Caco-2 (cell line): ENCODE data around the gene LARP4B. TPM values are rescaled to one million over a fixed set of nuclear protein-coding genes. Genes with fewer than 3 reads are reported as not detected.

Experiments used
- BruUV-seq: library from RNA; stranded (reverse); fragments of 400-500 nt; replicated peaks from 2 replicates; lab custom pipeline; 2021; lab: Mats Ljungman, UMichigan
- CTCF ChIA-PET: fragments of 300-600 bp; sonication (Branson Sonifier 250); formaldehyde crosslinking; loops from one replicate; lab custom pipeline; 2022; ENCODE audit warnings: antibody characterized with exemption; lab: Charles Lee
- POLR2A ChIA-PET: fragments of 300-600 bp; sonication (Branson Sonifier 250); formaldehyde crosslinking; loops from one replicate; lab custom pipeline; 2022; ENCODE audit warnings: antibody characterized with exemption; lab: Charles Lee
- DNase-seq, 2 experiments: peaks; one replicate each; pipeline versions ENCODE4 v3.0.0 to v3.0.0-alpha.2; 2020 to 2022
- H3K27me3 ChIP-seq: replicated peaks from 2 replicates; pipeline ENCODE4 v1.6.0; 2011; ENCODE audit warnings: low read length; ENCODE audit not compliant: control insufficient read depth, insufficient read depth
- H3K36me3 ChIP-seq: 2 replicates; pipeline ENCODE4 v1.5.1; 2011; ENCODE audit warnings: low read length; ENCODE audit not compliant: control insufficient read depth, insufficient read depth
- H3K4me1 ChIP-seq: fragments of 250-450 bp; sonication (Bioruptor Pico); 2 replicates; pipeline ENCODE4 v1.5.1; 2020; ENCODE audit warnings: mild to moderate bottlenecking
- H3K4me3 ChIP-seq: 2 replicates; pipeline ENCODE4 v1.5.1; 2011; ENCODE audit warnings: low read depth, mild to moderate bottlenecking, control low read depth, low read length
- H3K9me3 ChIP-seq: fragments of 250-450 bp; sonication (Bioruptor Pico); 2 replicates; pipeline ENCODE4 v1.5.1; 2020; ENCODE audit warnings: mild to moderate bottlenecking, moderate library complexity
- H3K27ac Mint-ChIP-seq: one replicate; pipeline ENCODE4 v1.8.0; 2022; ENCODE audit warnings: mixed read lengths; ENCODE audit not compliant: unreplicated experiment
- H3K27me3 Mint-ChIP-seq: one replicate; pipeline ENCODE4 v1.8.0; 2022; ENCODE audit warnings: mixed read lengths; ENCODE audit not compliant: insufficient read depth, unreplicated experiment
- H3K36me3 Mint-ChIP-seq: one replicate; pipeline ENCODE4 v1.8.0; 2022; ENCODE audit warnings: mild to moderate bottlenecking, mixed read lengths; ENCODE audit not compliant: insufficient read depth, unreplicated experiment
- H3K4me1 Mint-ChIP-seq: one replicate; pipeline ENCODE4 v1.8.0; 2022; ENCODE audit warnings: low read depth, mixed read lengths; ENCODE audit not compliant: unreplicated experiment
- H3K4me3 Mint-ChIP-seq: one replicate; pipeline ENCODE4 v1.8.0; 2022; ENCODE audit warnings: mild to moderate bottlenecking, moderate library complexity, mixed read lengths; ENCODE audit not compliant: unreplicated experiment
- H3K9me3 Mint-ChIP-seq: one replicate; pipeline ENCODE4 v1.8.0; 2022; ENCODE audit warnings: mixed read lengths; ENCODE audit not compliant: unreplicated experiment
- intact Hi-C: fragments of 100-400 bp; cut with micrococcal nuclease; formaldehyde crosslinking; loops from one replicate; pipeline ENCODE4 v1.10.0; 2022; ENCODE audit not compliant: unreplicated experiment
- total RNA-seq: library from RNA; stranded (reverse); gene quantifications from 2 replicates; pipeline ENCODE4 v1.2.3, GENCODE V29; 2022
- TF ChIP-seq, protein P1 (sequence below), 2 experiments: fragments of 200-600 bp in 1 of 2; IDR thresholded peaks; 1 replicate in 1 of 2; 2 replicates in 1 of 2; pipeline versions ENCODE4 v1.5.1 to v1.8.0; 2011 to 2022; ENCODE audit warnings: antibody characterized with exemption in 1 of 2, control low read depth in 1 of 2, inconsistent platforms in 1 of 2, low read depth in 1 of 2, low read length in 1 of 2, mild to moderate bottlenecking in 1 of 2, moderate library complexity in 1 of 2; ENCODE audit not compliant: insufficient read depth in 1 of 2, severe bottlenecking in 1 of 2, unreplicated experiment in 1 of 2

The LARP4B gene
- total RNA-seq, 1 experiment from 2014 or later: 235 TPM

DNA sequence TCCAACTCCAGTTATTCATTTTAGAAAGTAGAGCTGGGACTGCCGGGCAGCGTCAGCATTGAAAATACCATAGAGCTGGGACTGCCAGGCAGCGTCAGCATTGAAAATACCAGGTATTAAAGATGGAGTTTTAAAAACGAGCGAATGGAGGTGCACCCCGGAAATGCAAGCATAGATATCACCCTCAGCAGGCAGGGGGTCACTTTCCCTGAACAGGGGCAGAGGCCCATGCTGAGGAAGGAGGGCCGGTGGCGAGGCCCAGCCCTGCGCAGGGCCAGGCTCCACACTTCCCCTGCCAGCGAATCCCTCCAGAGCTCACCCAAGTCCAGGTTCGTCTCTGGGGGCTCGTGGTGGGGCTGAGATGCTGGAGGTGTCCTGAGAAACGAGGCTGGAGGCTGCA is 157.3 kb downstream of the LARP4B start:
- H3K27ac Mint-ChIP-seq: no peak overlapping the region

GRCh38 chr10:773562-774161 is 157.8 kb downstream of the LARP4B start:
- intact Hi-C loops: no loop called here
- Mint-ChIP-seq H3K27ac (no peak overlapping the region), H3K36me3 (no peaks in the 10 kb centered on the region), H3K4me3 (no peak overlapping the region), H3K4me1 (no peaks in the 10 kb centered on the region), H3K9me3 (no peaks in the 10 kb centered on the region), H3K27me3 (no peaks in the 10 kb centered on the region)
- H3K9me3 ChIP-seq: peaks cover 20% of the 10 kb centered on the region; the same call in 1 of the 2 replicates
- ChIA-PET POLR2A (no interaction called here), CTCF (interaction anchor here (0.7 kb wide), 1 partner anchor 11 kb away, joined by 3 read pairs; no protein-coding TSS in a partner anchor)
- no peak overlapping the region for H3K4me3 ChIP-seq
- TF ChIP-seq, protein P1, sequence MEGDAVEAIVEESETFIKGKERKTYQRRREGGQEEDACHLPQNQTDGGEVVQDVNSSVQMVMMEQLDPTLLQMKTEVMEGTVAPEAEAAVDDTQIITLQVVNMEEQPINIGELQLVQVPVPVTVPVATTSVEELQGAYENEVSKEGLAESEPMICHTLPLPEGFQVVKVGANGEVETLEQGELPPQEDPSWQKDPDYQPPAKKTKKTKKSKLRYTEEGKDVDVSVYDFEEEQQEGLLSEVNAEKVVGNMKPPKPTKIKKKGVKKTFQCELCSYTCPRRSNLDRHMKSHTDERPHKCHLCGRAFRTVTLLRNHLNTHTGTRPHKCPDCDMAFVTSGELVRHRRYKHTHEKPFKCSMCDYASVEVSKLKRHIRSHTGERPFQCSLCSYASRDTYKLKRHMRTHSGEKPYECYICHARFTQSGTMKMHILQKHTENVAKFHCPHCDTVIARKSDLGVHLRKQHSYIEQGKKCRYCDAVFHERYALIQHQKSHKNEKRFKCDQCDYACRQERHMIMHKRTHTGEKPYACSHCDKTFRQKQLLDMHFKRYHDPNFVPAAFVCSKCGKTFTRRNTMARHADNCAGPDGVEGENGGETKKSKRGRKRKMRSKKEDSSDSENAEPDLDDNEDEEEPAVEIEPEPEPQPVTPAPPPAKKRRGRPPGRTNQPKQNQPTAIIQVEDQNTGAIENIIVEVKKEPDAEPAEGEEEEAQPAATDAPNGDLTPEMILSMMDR (IDR thresholded peaks at IDR 0.05; ENCODE audit: insufficient read depth in 1 of 2, low read depth in 1 of 2, low read length in 1 of 2, severe bottlenecking in 1 of 2, unreplicated experiment in 1 of 2): no peak
- no TSS peak for BruUV-seq
- DNase-seq: peak in 1 of 2 experiments; percentile 19
- H3K27me3 ChIP-seq: no peaks in the 10 kb centered on the region
- no peaks in the 10 kb centered on the region for H3K4me1 ChIP-seq
- no peaks in the 10 kb centered on the region for H3K36me3 ChIP-seq

More for the DNA sequence above, 157.3 kb downstream of the LARP4B start:
- no peaks in the 10 kb centered on the region for H3K4me1 Mint-ChIP-seq
- DNase-seq: no peak
- no peaks in the 10 kb centered on the region for H3K36me3 Mint-ChIP-seq
- Histone ChIP-seq H3K27me3 (no peaks in the 10 kb centered on the region), H3K36me3 (no peaks in the 10 kb centered on the region), H3K4me1 (no peaks in the 10 kb centered on the region), H3K9me3 (peaks cover 14% of the 10 kb centered on the region; the same call in 1 of the 2 replicates), H3K4me3 (no peak overlapping the region)
- ChIA-PET CTCF (interaction anchor here (0.7 kb wide), 1 partner anchor 10 kb away, joined by 3 read pairs; no protein-coding TSS in a partner anchor), POLR2A (no interaction called here)
- TF ChIP-seq, protein P1 (IDR thresholded peaks at IDR 0.05; ENCODE audit: insufficient read depth in 1 of 2, low read depth in 1 of 2, low read length in 1 of 2, severe bottlenecking in 1 of 2, unreplicated experiment in 1 of 2): no peak
- BruUV-seq: no TSS peak
- H3K27me3 Mint-ChIP-seq: no peaks in the 10 kb centered on the region
- intact Hi-C loops: no loop called here
- no peak overlapping the region for H3K4me3 Mint-ChIP-seq
- no peaks in the 10 kb centered on the region for H3K9me3 Mint-ChIP-seq

GRCh38 chr10:772227-772637 is 159.3 kb downstream of the LARP4B start:
- ChIA-PET POLR2A (no interaction called here), CTCF (interaction anchor here (1.1 kb wide), 1 partner anchor 17 kb away, joined by 5 read pairs; no protein-coding TSS in a partner anchor)
- H3K27ac Mint-ChIP-seq: no peak overlapping the region
- Histone ChIP-seq H3K36me3 (no peaks in the 10 kb centered on the region), H3K4me1 (no peaks in the 10 kb centered on the region), H3K4me3 (no peak overlapping the region), H3K27me3 (no peaks in the 10 kb centered on the region), H3K9me3 (peaks cover 26% of the 10 kb centered on the region)
- no peak for DNase-seq
- H3K36me3 Mint-ChIP-seq: no peaks in the 10 kb centered on the region
- H3K27me3 Mint-ChIP-seq: no peaks in the 10 kb centered on the region
- peaks cover 12% of the 10 kb centered on the region for H3K9me3 Mint-ChIP-seq
- H3K4me1 Mint-ChIP-seq: no peaks in the 10 kb centered on the region
- TF ChIP-seq, protein P1 (IDR thresholded peaks at IDR 0.05; ENCODE audit: insufficient read depth in 1 of 2, low read depth in 1 of 2, low read length in 1 of 2, severe bottlenecking in 1 of 2, unreplicated experiment in 1 of 2): no peak
- BruUV-seq: no TSS peak
- intact Hi-C loops: no loop called here
- H3K4me3 Mint-ChIP-seq: no peak overlapping the region
